GM12864 (cell line): ENCODE results near the gene BMERB1.

Source experiments
- DNase-seq: peaks from one replicate; pipeline ENCODE4 v3.0.0-alpha.2; 2011; ENCODE audit warnings: low read depth
- H3K4me3 ChIP-seq: 2 replicates; pipeline ENCODE4 v1.5.1; 2011; ENCODE audit warnings: mild to moderate bottlenecking, low read depth, low read length, control low read depth
- CTCF ChIP-seq: IDR thresholded peaks from 2 replicates; pipeline ENCODE4 v1.5.1; 2011; ENCODE audit warnings: low read depth, mild to moderate bottlenecking, moderate library complexity, low read length, control low read depth, inconsistent platforms; ENCODE audit errors: missing control alignments

Gene BMERB1

GRCh38 chr16:15530085-15530484, 95.7 kb downstream of the BMERB1 start:
- no peak for TF ChIP-seq CTCF
- no peak overlapping the region for H3K4me3 ChIP-seq
- no peak for DNase-seq

GRCh38 chr16:15532825-15533224, 98.4 kb downstream of the BMERB1 start:
- no peak for DNase-seq
- no peak for TF ChIP-seq CTCF
- no peak overlapping the region for H3K4me3 ChIP-seq

- H3K4me3 ChIP-seq = no peak overlapping the region
- no peak for DNase-seq
- no peak for TF ChIP-seq CTCF
Measured at GRCh38 chr16:15533386-15533785, 99.0 kb downstream of the BMERB1 start.

- H3K4me3 ChIP-seq = no peak overlapping the region
- no peak for DNase-seq
- TF ChIP-seq CTCF = no peak
Measured at GRCh38 chr16:15535772-15536171, 101.4 kb downstream of the BMERB1 start.

GRCh38 chr16:15536843-15537242, 102.5 kb downstream of the BMERB1 start:
- no peak for DNase-seq

GRCh38 chr16:15538507-15538906, 104.1 kb downstream of the BMERB1 start:
- TF ChIP-seq CTCF = no peak
- DNase-seq = no peak

More at GRCh38 chr16:15536843-15537242, 102.5 kb downstream of the BMERB1 start:
- no peak overlapping the region for H3K4me3 ChIP-seq
- no peak for TF ChIP-seq CTCF

GRCh38 chr16:15539197-15539596, 104.8 kb downstream of the BMERB1 start:
- DNase-seq = no peak
- TF ChIP-seq CTCF = no peak
- no peak overlapping the region for H3K4me3 ChIP-seq

More at GRCh38 chr16:15538507-15538906, 104.1 kb downstream of the BMERB1 start:
- no peak overlapping the region for H3K4me3 ChIP-seq
